GM21529 (cell line): Measurements from ENCODE around the gene OPCML.

ENCODE experiments used
- ATAC-seq: cut with Tn5 transposase; IDR thresholded peaks from one replicate; pipeline ENCODE4 v1.9.1; 2021; ENCODE audit not compliant: unreplicated experiment

The OPCML gene

GRCh38 chr11:132605825-132606570 is 926.3 kb downstream of the OPCML start:
- ATAC-seq = no peak

DNA sequence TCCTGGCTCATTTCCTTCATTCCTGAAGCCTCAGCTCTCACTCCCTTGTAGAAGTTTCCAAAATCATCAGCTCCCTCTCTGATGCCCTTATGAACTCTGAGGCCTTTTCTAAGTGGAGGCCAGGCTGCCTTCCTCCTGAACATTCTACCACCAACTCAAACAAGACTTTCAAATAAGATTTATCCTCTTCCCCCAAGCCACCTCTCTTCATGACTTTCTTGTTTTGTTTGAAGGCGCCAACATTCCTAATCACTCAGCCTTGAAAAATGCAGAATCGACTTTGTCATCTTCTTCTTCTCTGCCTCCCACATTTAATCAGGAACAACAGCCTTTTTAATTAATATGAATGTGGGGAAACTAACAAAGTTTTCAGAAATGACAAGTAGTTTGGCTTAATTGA is 927.9 kb downstream of the OPCML start:
- ATAC-seq = no peak

DNA sequence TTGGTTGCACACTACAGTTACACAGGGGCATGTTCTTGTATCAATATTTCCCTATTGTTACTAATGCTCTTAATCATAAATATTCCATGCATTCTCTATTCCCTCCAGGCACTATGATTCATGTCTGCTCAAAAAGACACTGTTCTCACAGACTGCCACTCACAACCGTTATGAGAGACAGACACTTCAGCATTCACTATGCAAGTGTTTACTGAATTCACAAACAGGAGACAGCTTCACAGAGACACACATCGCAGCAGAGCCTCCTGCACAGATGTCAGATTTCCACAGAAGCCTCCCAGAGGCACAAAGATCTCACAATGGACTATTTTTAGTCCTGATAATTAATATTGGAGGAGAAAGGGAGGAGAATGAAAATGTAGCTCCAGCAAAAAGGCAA is 930.4 kb downstream of the OPCML start:
- no peak for ATAC-seq

GRCh38 chr11:132595711-132596134 is 936.6 kb downstream of the OPCML start:
- no peak for ATAC-seq

DNA sequence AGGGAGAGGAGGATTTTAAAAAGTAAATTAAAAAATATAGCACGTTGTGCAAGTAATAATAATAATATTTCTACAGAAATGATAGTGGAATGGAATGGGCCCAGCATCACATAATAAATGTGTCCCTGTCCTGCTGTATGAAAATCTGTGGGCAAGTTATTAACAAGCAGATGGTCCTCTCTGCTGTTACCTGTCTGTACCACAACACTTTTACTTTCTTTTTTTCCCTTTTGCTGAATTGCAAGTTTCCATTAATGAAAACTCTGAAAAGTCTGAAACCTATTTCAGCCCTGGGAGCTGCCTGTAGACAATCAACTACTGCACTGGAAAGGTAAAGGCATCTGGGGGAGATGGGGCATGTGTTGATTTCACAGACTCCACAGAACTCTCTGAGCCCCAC is 937.1 kb downstream of the OPCML start:
- no peak for ATAC-seq

DNA sequence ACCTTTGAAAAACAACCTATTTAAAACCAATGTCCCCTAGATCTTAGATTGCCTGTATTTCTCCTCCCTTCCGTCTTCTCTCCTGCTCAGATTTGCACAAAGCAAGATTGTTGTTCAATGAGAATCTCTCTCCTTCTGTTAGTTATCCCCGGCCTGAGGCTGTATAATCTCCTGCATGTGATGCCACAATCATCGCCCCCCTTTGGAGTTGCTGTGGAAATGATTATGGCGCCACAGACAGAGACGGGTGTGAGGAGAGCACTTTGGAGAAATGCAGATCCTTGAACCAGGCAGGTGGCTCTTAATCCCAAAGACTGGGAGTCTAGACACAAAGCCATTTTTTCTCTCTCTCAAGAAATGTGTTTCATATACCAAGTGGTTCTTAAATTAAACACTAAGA is 941.3 kb downstream of the OPCML start:
- no peak for ATAC-seq

DNA sequence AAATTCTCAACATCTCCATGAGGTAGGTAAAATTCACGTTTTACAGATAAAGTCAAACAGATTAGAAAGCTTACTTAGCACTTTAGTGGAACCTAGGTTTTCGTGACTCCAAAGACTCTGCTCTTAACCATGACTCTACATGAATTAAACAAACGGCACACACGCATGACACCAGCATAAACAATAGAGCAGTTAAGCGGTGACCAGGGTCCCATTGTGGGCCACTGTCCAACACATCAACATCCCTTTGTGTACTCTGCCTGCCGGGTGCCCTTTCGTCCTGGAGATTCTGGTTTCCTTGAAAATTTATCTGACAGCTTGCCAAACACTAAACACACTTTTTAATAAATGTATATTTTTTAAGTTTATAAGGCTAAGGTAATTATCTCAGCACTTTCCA is 941.7 kb downstream of the OPCML start:
- ATAC-seq = no peak

GRCh38 chr11:132589791-132590190 is 942.5 kb downstream of the OPCML start:
- no peak for ATAC-seq

- ATAC-seq = no peak
Observed at GRCh38 chr11:132588366-132588765, 943.9 kb downstream of the OPCML start.

DNA sequence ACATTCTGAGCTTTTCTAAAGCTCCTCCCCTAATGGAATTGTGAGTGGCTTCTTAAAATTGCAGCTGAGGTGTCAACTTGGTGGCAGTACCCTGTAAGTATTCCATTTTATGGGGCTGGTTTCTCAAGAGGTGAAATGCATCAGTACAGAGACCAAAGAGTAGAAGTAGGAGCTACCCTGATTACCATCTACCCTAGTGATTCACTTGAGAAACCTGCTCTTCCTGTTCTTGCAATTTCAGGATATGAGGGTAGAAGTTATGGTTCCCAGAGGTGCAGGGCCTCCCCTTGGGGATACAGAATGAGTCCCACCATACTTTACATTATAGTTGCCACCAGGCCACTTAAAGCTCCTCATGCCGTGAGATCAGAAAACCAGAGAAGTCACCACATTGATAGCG is 944.6 kb downstream of the OPCML start:
- no peak for ATAC-seq

- ATAC-seq = no peak
Observed at GRCh38 chr11:132586801-132587200, 945.5 kb downstream of the OPCML start.

DNA sequence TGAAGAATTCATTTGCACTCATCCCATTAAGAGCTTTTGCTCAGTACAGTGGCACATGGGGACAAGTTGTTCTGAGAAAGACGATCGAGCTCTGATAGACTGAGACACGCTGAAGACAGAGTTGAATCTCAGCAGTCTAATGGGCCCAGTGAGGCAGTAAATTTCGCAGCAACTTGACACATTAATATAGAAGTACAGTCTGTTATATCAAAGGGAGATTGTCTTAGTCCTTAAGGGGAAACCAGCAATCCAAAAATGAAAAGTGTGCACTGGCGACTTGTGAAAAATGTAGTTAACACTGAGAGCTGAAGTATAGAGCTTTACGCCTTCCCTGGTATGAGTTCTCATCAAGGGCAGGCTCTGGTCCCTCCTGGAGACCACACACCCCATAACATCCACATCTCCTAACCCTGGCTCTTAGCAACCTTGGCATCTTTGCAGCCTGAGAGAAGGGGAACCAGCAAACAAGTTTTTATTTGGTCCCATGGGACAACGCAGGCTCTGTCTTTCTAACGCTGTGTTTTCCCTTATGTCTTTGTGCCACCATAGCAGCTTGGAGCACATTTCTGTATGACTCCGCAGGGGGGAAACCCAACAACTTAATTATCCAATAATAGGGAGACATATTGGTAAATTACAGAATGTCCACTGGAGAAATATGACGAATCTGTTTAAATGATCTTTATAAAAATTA is 952.5 kb downstream of the OPCML start:
- no peak for ATAC-seq

DNA sequence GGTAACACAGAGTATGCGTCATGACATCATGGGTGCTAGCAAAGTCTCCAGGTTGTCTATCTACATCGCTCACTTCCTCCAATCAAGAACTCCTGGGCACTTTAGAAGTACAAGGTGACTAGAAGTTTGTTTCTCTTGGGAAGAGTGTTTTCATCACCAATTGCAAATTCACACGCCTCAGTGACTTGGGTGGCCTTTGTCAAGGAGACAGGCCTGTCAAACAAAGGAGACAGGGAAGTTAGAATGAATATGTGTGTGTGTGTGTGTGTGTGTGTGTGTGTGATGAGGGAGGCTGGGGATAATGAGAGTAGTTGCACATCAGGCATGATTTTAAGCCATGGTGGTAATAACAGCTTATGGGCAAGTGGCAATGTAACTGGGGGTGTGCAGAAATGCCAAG is 953.2 kb downstream of the OPCML start:
- no peak for ATAC-seq

DNA sequence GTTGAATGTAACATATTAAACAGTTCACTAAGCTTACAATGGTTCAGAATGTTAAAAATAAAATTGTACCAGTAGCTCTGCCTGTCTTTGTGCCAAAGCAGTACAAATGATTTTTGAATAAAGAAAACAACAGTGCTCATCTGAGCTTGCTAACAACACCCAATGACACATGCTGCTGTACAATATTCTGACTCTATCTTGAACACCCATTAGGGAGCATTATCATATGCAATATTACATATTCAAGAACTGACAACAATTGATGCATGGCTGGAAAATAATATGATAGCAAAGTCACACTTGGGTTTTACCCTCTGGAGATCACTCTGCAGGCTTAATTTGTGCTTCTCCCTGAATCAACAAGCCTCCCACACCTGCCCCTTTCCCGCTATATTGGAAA is 953.7 kb downstream of the OPCML start:
- no peak for ATAC-seq

DNA sequence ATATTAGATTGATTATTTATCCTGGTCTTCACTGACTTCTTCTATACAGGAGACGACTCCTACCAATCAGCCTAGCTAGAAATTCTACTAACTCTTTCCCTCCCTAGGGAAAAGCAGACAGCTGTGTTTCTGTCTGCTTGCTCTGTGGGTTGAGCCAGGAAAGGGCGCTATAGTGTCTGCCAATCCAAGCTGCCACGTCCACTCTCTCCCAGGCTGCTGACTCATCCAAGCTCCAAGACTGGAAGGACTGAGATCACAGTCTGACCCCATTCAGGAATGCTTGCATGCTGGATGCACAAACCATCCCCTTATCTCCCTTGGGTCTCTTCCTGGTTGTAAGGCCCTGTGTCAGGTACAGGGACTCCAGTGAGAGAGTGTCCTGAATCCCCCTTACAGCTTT is 955.6 kb downstream of the OPCML start:
- ATAC-seq = no peak

DNA sequence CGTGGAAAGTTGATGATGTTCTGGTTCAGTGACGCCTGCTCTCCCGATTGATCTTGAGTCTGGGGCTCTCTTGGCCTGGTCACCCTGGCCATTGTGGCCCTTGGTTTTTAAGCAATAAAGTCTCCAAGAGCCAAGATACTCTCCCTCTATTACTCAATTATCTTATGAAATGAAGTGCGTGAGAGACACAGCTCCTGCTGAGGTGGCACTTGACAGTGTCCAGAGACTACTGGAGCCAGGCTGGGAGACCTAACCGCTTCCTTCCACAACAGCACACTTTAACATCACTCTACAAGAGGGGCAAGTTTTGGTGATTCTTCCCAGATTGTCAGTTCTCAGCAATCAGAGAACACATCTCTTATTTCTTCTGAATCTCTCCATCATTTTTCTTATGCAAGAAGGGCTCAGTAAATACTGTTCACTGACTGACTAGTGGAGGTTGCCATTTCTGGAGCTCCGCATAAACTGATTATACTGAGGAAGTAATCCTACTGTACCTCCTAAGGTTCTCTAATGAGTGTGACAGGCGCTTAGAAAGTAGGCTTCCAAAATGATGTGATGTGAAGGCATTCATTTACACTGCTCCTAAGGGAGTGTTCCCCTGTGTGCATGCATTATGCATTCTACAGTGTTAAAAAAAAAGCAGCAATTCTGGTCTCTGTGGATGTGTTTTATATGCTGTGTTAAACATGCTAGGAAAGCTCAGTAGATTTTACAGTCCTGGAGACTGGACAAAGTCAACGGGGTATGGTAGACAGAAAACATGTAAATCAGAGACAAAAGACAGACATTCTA is 968.0 kb downstream of the OPCML start:
- no peak for ATAC-seq

GRCh38 chr11:132563050-132563449 is 969.3 kb downstream of the OPCML start:
- no peak for ATAC-seq

DNA sequence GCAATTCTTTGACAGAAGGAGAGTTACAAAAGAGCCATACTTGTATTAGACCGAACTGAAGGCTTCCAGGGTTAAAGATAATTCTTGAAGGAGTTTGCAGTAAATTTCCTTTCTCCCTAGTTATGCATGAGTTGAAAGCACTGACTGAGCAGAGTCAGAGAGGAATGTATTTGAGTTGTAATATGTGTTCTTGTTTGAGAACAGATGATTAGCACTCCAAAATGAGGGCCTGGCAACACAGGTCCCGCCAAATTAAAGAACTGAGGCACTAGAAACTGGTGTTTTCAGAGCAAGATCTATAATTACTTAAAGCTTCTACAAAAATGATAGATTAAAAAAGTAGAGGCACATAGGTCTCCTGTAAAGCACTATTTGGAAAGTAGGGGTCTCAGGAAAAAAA is 970.4 kb downstream of the OPCML start:
- no peak for ATAC-seq

GRCh38 chr11:132559331-132560036 is 972.8 kb downstream of the OPCML start:
- ATAC-seq = no peak

DNA sequence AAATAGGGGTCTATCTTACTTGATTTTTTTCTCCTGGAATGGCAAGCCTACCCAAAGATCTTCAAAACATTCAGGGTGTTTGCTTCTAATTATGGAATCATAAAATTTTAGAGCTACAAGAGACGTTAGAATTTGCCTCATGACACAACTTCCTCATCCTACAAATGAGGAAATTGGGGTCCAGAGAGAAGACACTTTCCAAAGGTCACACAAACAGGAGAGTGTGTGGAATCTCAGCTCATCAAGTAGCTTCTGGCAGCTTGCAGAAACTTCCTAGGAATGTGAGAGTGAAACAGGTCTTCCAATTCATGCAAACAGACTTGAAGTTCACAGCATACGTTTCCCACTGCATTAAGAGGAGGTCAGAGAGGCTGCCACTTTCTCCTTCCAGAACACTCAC is 976.0 kb downstream of the OPCML start:
- ATAC-seq = no peak

DNA sequence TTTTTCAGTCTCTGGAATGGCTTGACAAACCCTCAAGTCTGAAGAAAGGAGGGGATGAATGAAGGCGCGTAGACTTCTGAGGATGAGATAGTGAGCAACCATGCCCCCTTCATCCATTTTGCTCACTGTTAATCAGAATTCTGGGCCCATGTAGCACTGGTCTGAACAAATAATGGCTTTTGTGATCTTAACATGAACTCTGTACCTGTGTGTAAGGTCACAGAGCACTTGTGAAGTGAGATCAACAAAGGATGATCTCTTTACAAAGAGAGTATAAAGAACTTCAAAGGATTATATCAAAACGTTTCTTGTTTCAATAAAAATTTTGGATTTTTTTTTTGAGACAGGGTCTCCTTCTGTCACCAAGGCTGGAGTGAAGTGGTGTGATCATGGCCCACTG is 976.7 kb downstream of the OPCML start:
- ATAC-seq = no peak
